ENCODE data around the gene ALDH3B2.

DNA sequence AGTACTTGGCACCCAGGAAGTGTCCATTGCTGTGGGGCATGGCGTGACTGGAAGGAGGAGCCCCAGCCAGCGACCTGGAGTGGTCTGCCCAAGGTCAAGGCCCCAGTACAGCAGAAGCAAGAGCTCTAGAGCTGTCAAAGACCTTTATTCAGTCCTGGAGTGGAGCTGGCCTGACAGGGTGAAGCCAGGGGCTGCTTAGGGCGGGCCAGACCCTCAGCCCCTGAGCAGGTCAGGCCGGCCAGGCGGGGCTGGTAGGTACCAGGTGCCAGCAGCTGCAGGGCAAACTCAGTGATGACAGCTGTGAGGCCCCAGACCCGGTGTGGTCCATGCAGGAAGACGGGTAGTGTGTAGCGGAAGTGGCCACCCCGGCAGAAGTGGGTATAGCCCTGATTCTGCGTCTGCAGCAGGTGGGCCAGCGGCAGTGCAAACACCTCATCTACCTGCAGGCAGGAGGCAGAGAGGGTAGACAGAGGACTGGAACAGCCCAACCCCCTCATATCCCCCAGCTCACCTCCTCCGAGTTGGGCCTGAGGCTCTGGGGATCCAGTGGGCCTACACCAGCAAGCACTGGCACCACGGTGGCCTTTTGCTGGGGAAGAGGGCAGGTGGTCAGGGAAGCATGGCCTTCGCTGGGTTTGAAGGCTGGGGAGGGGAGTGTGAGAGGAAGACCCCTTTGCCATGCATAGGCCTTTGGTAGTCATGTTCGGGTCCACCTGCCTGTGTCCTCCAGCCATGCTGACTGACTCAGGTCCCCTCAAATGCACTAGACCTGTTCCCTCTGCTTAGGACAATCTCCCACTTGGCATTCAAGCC, 46.4 kb downstream of the ALDH3B2 start:
- TF ChIP-seq SMC3 (IDR thresholded peaks at IDR 0.05; ENCODE audit: low read depth, low read length) = no peak
- TF ChIP-seq, protein P1, sequence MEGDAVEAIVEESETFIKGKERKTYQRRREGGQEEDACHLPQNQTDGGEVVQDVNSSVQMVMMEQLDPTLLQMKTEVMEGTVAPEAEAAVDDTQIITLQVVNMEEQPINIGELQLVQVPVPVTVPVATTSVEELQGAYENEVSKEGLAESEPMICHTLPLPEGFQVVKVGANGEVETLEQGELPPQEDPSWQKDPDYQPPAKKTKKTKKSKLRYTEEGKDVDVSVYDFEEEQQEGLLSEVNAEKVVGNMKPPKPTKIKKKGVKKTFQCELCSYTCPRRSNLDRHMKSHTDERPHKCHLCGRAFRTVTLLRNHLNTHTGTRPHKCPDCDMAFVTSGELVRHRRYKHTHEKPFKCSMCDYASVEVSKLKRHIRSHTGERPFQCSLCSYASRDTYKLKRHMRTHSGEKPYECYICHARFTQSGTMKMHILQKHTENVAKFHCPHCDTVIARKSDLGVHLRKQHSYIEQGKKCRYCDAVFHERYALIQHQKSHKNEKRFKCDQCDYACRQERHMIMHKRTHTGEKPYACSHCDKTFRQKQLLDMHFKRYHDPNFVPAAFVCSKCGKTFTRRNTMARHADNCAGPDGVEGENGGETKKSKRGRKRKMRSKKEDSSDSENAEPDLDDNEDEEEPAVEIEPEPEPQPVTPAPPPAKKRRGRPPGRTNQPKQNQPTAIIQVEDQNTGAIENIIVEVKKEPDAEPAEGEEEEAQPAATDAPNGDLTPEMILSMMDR (IDR thresholded peaks at IDR 0.05) = no peak
- TF ChIP-seq RXRA (IDR thresholded peaks at IDR 0.05; ENCODE audit: borderline replicate concordance, low read depth) = no peak
- TF ChIP-seq, protein P2, sequence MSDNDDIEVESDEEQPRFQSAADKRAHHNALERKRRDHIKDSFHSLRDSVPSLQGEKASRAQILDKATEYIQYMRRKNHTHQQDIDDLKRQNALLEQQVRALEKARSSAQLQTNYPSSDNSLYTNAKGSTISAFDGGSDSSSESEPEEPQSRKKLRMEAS (IDR thresholded peaks at IDR 0.05; ENCODE audit: low read depth) = no peak
- TF ChIP-seq NRF1 (IDR thresholded peaks at IDR 0.05; ENCODE audit: low read depth, low read length) = no peak
- TF ChIP-seq POLR2AphosphoS5 (IDR thresholded peaks at IDR 0.05; ENCODE audit: low read depth, low read length) = no peak
- TF ChIP-seq ELF1 (IDR thresholded peaks at IDR 0.05) = no peak
- no peak for TF ChIP-seq YY1 (IDR thresholded peaks at IDR 0.05; ENCODE audit: low read depth)

Data from SK-N-SH (cell line).